Astrocyte (in vitro differentiated cells and primary cell): ENCODE results near the gene NGRN.

Experiments used
- CTCF ChIP-seq: IDR thresholded peaks from 2 replicates; pipeline ENCODE4 v1.5.1; 2011; ENCODE audit warnings: low read depth, mild to moderate bottlenecking, inconsistent platforms, low read length, moderate library complexity; ENCODE audit not compliant: insufficient read depth
- EZH2 ChIP-seq: IDR thresholded peaks from 2 replicates; pipeline ENCODE4 v1.6.1; 2012; ENCODE audit warnings: mild to moderate bottlenecking, low read length, inconsistent platforms; ENCODE audit not compliant: insufficient read depth

- TF ChIP-seq EZH2, result no peak
- no peak for TF ChIP-seq CTCF
These were observed 53.1 kb downstream of the NGRN start for GRCh38 chr15:90318591-90318990.
